Fibroblast of villous mesenchyme (primary cell): ENCODE results near the gene LSS. TPM values are rescaled to one million over a fixed set of nuclear protein-coding genes. Genes with fewer than 3 reads are reported as not detected.
"Not testable (repeated sequence)": the region's sequence is repeated elsewhere in the genome, so short reads cannot be mapped to it uniquely, and the experiment has no call there.

Source experiments
- DNase-seq: peaks from one replicate; pipeline ENCODE4 v3.0.0-alpha.2; 2010; ENCODE audit warnings: low read depth
- H3K4me3 ChIP-seq: 2 replicates; pipeline ENCODE4 v1.5.1; 2011; ENCODE audit warnings: low read depth, mild to moderate bottlenecking, low read length
- total RNA-seq: library from RNA; depleted of rRNA; stranded (reverse); fragments of >200 nt; gene quantifications from 2 replicates; pipeline ENCODE4 v1.2.3, GENCODE V29; 2012
- TF ChIP-seq, protein P1 (sequence below): IDR thresholded peaks from 2 replicates; pipeline ENCODE4 v1.5.1; 2012; ENCODE audit warnings: low read depth, mild to moderate bottlenecking, low read length; ENCODE audit not compliant: insufficient read depth

The LSS gene
- total RNA-seq, 1 donor, result 139 TPM

- H3K4me3 ChIP-seq, result no peak overlapping the region
- TF ChIP-seq, protein P1, sequence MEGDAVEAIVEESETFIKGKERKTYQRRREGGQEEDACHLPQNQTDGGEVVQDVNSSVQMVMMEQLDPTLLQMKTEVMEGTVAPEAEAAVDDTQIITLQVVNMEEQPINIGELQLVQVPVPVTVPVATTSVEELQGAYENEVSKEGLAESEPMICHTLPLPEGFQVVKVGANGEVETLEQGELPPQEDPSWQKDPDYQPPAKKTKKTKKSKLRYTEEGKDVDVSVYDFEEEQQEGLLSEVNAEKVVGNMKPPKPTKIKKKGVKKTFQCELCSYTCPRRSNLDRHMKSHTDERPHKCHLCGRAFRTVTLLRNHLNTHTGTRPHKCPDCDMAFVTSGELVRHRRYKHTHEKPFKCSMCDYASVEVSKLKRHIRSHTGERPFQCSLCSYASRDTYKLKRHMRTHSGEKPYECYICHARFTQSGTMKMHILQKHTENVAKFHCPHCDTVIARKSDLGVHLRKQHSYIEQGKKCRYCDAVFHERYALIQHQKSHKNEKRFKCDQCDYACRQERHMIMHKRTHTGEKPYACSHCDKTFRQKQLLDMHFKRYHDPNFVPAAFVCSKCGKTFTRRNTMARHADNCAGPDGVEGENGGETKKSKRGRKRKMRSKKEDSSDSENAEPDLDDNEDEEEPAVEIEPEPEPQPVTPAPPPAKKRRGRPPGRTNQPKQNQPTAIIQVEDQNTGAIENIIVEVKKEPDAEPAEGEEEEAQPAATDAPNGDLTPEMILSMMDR, result no peak
- DNase-seq, result no peak
These were observed 55.6 kb downstream of the LSS start for GRCh38 chr21:46172863-46173528.

DNA sequence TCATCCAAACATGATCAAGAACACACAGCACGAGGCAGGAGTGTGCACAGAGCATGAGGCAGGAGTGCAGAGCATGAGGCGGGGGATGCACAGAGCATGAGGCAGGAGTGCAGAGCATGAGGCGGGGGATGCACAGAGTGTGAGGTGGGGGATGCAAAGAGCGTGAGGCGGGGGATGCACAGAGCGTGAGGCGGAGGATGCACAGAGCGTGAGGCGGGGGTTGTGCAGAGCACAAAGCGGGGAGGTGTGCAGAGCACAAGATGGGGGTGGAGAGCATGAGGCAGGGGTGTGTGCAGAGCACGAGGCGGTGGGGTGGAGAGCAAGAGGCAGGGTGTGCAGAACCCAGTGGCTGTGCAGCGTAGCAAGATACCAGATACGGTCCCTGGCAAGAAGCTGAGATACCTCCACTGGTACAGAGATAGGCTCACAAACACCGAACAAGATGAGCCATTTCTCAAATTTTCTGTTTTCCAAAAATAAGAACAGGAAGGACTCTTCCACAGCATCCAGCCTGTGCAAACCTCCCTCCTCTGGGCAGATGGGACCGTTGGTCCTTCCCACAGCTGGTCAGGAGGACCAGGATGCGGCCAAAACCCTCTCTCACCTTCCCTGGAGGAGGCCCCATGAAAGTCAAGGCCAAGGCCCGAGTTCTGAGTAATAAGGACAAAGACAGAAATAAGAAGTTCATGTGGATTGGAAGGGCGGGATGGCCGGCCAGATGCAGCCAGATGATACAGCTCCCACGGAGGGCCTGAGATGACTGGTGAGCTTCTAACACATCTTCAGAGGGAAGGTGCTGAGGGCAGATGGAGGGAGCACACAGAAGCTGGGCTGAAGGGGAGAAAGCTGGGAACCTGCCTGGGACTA is 56.3 kb downstream of the LSS start:
- H3K4me3 ChIP-seq, result no peak overlapping the region
- no peak for DNase-seq
- TF ChIP-seq, protein P1, result no peak

GRCh38 chr21:46171585-46171984 is 57.0 kb downstream of the LSS start:
- DNase-seq, result no peak
- TF ChIP-seq, protein P1, result no peak
- H3K4me3 ChIP-seq, result no peak overlapping the region

DNA sequence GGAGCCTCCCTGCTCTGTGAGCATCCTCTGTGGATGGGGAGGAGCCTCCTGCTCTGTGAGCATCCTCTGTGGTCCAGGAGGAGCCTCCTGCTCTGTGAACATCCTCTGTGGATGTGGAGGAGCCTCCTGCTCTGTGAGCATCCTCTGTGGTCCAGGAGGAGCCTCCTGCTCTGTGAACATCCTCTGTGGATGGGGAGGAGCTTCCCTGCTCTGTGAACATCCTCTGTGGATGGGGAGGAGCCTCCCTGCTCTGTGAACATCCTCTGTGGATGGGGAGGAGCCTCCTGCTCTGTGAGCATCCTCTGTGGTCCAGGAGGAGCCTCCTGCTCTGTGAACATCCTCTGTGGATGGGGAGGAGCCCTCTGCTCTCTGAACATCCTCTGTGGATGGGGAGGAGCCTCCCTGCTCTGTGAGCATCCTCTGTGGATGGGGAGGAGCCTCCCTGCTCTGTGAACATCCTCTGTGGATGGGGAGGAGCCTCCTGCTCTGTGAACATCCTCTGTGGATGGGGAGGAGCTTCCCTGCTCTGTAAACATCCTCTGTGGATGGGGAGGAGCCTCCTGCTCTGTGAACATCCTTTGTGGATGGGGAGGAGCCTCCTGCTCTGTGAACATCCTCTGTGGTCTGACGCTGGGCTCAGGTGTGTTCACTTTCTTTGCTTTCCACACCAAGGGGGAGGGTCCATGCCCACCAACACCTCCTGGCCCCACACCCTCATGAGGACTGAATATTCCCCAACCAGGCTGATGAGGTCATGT is 58.0 kb downstream of the LSS start:
- not testable (repeated sequence) for DNase-seq, H3K4me3 ChIP-seq

DNA sequence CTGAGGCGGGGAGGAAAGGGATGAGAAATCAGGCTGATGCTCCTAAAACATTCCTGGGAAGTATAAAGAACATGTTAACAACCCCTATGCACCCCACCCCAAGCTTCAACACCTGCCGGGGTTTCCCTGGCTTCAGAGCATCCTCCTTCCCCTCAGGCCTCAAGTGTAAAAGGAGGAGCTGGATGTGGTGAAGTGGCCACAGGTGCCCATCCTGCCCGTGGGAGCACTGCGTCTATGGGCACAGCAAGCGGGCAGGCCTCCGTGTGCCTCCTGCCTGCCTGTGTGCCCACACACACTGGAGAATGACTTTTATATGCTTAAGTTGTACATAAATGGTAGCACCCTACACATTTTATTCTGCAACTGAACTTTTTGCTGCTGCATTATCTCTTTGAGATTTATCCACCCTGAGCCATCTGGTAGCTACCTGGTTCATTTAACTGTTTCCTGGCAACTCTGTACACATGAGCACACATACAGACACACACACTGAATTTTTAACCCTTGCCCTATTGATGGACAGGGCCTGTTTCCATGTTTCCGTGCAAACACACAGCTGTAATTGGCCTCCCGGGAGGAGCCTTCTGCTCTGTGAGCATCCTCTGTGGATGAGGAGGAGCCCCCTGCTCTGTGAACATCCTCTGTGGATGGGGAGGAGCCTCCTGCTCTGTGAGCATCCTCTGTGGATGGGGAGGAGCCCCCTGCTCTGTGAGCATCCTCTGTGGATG is 59.8 kb downstream of the LSS start:
- TF ChIP-seq, protein P1, result no peak
- no peak for DNase-seq
- H3K4me3 ChIP-seq, result no peak overlapping the region

GRCh38 chr21:46168238-46168637 is 60.3 kb downstream of the LSS start:
- DNase-seq, result no peak
- no peak overlapping the region for H3K4me3 ChIP-seq
- TF ChIP-seq, protein P1, result no peak

DNA sequence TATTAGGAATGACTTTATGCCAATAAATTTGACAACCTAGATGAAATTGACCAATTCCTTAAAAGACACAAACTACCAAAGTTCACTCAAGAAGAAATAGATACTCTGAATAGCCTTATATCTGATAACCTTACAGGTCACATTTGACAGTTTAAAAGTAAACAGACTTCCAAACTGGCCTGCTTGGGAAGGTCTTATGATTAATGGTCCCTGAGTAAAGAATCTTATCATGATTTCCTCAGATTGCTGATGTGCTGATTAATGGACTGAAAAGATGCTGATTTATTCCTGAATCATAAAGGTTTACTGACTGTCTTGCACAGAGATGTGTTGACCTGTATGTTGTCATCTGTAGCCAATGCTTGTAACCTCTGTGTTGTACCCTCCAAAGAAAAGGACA is 63.5 kb downstream of the LSS start:
- no peak for DNase-seq
- H3K4me3 ChIP-seq, result no peak overlapping the region
- TF ChIP-seq, protein P1, result no peak
